GM18526 (cell line): Measurements from ENCODE around the gene RRP9.

ENCODE experiments used
- POLR2A ChIP-seq: IDR thresholded peaks from 3 replicates; pipeline ENCODE4 v1.6.1; 2011; ENCODE audit not compliant: insufficient read length; ENCODE audit errors: extremely low read depth

The RRP9 gene

DNA sequence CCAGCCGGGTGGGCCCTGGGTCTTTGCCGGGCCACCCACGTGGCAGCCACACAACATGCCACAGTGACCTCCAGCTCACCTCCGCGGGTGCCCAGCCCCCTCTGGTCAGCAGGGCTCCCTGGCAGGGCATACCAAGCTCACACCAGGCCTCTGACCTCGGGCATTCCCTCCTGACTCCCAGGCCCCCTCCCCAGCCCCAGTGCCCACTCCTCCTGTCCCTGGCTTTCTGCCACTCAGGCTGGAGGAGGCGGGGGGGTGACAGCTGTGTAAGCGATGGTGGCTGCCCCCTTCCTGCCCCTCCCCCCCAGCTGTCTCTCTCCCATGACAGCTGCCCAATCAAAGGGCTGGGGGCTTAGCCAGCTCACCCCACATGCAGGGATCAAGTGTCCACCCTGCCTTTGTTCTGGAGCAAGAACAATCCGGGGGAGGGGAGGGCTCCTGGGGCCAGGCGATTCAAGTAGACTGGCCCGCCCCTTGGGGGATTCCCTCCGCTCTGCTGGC, 22.3 kb upstream of the RRP9 start:
- TF ChIP-seq POLR2A, result no peak

GRCh38 chr3:51962854-51963530, 21.3 kb upstream of the RRP9 start:
- no peak for TF ChIP-seq POLR2A

- TF ChIP-seq POLR2A, result no peak
These were observed 20.2 kb upstream of the RRP9 start for GRCh38 chr3:51961602-51962569.

DNA sequence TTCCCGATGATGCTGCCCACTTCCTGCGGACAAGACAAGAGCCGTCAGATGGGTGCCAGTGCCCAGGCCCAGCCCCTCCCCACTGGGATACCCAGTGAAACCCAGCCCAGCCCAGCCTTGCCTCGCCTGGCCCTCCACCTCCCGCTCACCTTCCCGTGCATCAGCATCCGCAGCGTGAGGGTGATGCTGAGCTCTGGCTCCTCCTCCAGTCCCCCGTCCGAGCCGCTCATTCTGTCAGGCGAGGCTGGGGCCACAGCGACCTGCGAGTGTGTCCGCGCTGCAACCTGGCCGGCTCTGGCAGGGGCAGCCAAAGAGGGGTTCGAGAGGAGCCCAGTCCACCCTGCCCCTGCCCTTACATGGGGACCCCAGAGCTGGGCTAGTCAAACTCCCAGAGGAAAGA, 19.3 kb upstream of the RRP9 start:
- no peak for TF ChIP-seq POLR2A

DNA sequence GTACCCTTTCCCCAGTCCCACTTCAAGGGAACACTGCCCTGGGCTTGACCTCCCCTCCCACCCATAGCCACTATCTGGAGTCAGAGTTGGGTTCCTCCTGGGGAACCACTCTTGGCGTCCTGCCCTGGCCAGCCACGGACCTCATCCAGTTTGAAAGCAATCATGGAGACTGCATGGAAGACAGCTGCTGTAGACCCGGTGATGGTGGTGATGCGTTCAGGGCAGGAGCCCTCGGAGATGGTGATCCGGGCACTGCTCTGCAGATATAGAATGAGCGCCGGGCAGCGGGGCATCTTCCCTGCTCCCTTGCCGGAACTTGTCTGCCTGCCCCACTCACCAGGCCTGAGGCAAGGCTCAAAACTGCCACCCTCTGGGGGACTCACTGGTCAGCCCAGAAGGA, 18.7 kb upstream of the RRP9 start:
- no peak for TF ChIP-seq POLR2A

DNA sequence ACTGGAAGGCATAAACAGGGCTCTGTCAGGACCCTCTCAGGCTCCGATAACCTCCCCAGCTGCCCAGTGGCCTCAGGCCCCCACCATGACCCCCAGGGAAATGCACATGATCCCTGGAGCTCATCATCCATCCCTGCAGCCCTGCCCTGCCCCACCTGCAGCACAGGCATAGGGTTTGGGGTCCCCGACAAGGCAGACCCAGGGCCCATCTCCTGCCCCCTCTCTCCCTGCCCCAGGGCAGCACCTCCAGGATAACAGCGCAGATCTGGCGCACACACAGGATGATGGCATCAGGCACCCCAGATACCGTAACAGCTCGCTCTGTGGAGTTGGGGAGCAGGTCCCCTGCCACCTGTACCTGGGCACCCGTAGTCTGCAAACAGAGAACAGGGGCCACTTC, 17.9 kb upstream of the RRP9 start:
- TF ChIP-seq POLR2A, result no peak

DNA sequence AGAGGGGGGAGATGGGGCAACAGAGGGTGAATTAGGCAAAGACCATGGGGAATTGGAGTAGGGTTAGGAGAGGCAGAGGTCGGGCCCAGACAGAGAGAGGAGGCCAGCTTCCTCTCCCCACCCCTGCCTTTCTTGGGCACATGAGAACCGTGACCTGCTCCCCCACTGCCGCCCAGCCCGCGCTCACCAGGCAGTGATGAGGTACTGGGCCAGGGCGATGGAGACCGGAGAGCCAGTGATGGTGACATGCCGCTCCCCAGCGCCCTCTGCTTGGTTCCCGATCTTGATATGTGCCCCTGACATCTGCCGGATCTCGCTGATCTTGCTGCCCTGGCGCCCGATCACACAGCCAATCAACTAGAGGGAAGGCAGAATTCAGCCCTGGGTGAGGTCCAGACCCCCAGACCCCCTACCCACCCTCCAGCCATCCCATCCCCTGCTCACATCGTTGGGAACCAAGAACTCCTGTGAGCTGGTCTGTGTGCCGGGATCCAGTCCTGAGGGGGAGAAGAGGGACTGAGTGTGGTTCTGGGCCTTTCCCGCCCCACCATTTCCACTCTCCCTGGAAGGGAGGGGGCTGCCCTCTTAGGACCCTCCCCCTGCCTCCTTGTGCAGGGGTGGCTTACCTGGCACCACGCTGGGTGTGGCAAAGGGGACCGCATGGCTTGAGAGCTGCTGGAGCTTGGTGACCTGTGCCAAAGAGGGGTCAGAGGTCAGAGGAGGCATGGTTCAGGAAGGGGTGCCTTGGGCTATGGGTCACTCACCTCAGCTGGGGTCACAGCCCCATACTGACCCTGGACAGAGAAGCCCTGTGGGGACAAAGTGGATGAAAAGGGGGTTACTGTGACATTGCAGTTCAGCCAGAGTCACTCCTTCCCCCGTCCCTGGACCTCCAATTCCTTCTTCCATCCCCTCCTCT, 17.2 kb upstream of the RRP9 start:
- TF ChIP-seq POLR2A, result no peak

- no peak for TF ChIP-seq POLR2A
These were observed 16.0 kb upstream of the RRP9 start for GRCh38 chr3:51957520-51958205.

DNA sequence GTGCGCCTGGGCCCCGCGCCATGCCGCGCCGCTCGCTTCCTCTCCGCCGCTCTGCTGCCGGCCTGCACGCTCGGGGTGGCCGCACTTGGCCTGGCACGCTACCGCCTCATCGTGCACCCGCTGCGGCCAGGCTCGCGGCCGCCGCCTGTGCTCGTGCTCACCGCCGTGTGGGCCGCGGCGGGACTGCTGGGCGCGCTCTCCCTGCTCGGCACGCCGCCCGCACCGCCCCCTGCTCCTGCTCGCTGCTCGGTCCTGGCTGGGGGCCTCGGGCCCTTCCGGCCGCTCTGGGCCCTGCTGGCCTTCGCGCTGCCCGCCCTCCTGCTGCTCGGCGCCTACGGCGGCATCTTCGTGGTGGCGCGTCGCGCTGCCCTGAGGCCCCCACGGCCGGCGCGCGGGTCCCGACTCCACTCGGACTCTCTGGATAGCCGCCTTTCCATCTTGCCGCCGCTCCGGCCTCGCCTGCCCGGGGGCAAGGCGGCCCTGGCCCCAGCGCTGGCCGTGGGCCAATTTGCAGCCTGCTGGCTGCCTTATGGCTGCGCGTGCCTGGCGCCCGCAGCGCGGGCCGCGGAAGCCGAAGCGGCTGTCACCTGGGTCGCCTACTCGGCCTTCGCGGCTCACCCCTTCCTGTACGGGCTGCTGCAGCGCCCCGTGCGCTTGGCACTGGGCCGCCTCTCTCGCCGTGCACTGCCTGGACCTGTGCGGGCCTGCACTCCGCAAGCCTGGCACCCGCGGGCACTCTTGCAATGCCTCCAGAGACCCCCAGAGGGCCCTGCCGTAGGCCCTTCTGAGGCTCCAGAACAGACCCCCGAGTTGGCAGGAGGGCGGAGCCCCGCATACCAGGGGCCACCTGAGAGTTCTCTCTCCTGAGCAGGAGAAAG, 14.4 kb upstream of the RRP9 start:
- TF ChIP-seq POLR2A, result no peak

DNA sequence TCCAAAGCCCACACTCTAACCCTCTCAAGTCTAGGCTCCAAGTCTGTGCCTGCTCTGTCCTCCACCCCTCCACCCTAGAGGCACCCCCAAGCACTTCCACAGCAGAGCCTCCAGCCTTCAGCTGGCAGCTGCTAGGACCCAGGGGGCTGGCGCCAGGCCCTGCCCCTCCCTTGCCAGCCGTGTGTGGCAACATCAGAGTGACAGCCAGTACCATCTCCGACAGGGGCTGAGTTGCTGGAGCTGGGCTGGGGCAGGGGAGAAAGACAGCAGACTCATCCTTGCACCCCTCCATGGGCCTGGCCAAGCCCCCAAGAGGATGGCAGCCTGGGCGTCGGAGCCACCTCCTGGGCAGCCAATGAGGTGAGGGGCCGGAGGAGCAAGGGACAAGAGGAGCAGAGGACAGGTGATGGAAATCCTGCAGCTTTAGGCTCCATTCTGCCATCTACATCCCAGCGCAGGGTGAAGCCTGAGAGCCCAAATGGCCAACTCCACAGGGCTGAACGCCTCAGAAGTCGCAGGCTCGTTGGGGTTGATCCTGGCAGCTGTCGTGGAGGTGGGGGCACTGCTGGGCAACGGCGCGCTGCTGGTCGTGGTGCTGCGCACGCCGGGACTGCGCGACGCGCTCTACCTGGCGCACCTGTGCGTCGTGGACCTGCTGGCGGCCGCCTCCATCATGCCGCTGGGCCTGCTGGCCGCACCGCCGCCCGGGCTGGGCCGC, 13.6 kb upstream of the RRP9 start, which contains the start of gene GPR62:
TSS of gene GPR62 (plus strand) at position 207 of the 718 bp plus-strand sequence. CDS start at position 479, 272 bp downstream.
- TF ChIP-seq POLR2A, result no peak

DNA sequence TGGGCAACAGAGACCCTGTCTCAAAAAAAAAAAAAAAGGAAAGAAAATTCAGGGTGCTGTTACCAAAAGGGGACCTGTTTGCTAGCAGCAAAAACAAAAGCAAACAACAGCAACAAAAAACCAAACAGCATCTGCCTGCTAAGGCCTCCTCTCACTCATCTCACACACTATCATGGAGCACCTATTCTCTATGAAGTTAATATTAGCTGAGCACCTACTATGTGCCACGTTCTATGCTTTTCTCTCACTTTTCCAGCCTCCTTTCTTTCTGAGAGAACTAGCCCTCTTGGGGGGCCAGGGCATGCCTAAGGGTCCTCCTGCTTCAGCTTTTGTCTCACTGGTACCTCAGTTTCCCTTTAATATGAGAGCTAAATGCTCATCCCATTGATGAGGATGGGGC, 13.0 kb upstream of the RRP9 start:
- no peak for TF ChIP-seq POLR2A

GRCh38 chr3:51954105-51954504, 12.4 kb upstream of the RRP9 start:
- no peak for TF ChIP-seq POLR2A

- TF ChIP-seq POLR2A, result no peak
These were observed 11.7 kb upstream of the RRP9 start for GRCh38 chr3:51953445-51953844.
